Fibroblast of skin of abdomen (primary cell): ENCODE data around the gene PATZ1.

Experiments
- DNase-seq: peaks from one replicate; pipeline ENCODE4 v3.0.0-alpha.2; 2013

PATZ1 gene

DNA sequence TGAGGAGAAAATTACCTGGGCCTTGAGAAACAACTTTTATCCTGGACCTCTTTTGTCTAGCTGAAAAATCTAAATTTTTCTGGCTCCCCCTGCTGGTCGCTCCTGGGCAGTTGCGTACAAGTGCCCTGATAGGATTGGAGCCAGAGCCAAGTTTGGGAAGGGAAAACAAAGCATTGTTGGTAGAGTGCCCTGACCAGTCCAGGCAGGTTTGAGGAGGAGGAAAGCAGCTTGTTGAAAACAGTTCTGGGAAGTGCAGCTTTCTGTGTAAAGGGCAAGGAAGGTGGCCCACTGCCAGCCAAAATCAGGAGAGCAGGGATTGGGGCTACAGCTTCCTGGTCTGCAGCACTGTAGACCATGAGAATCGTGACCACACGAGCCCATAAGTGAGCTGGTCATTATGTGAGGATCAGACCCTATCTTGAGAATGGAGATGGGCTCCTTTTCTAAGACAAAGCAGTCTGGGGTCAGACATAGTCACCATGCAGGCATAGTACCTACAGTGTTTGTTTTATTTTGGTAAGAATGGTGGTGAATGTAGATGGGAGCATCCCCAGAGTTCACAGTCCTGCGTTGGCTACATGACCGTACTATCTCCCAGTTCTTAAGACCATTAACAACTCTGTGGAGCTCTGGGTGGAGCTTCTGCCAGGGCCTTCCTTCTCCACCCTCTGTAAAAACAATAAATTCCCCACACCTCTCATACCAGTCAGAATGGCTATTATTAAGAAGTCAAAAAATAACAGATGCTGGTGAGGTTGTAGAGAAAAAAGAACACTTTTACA, 32.6 kb downstream of the PATZ1 start:
- DNase-seq: peak; percentile 45

DNA sequence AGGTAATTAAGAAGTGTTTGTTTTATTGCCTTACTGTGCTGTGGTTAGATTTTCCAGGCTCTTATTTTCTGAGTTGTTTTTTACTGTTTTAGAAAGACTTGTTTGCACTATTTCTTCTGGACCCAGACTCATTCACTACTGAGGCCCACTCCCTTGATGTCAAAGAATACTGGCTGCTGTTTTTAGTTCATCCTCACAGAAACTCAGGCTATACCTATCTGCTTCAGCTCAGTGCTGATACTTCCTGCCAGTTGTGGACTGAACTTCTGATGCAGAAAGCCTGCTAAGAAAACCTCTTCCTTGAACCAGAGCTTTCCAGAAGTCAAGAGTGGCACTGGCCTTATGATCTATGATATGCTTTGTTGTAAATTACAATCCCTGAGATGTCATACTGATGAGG, 38.0 kb downstream of the PATZ1 start:
- no peak for DNase-seq

DNA sequence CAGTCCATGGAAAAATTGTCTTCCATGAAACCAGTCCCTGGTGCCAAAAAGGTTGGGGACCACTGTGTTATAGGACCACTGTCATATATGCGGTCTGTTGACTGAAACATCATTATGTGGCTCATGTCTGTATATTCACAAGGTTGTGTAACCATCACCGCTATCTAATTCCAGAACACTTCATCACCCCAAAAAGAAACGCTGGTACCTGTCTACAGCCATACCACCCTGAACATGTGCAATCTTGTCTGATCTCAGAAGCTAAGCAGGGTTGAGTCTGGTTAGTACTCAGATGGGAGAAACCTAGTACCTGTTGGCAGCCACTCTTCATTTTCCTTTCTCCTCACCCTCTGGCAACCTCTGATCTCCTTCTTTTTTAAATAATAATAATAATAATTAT, 41.0 kb downstream of the PATZ1 start:
- no peak for DNase-seq

DNA sequence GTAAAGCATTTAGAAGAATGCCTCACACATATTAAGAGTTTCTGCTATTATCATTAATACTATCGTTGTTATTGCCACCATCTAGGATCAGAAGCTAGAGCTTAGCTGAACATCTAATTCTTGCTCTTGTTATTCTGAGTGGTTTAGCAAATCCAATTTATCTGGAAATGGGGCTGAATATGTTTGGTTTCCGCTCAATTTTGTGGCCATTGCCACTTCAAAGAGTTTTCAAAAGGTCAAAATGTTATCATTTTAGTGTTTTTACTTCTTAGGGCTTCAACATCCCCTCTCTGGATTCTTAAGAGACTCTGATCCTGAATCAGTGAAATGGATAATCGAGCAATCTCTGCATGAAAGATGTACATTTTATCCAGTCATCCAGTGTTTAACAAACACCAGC, 43.6 kb downstream of the PATZ1 start:
- no peak for DNase-seq

DNA sequence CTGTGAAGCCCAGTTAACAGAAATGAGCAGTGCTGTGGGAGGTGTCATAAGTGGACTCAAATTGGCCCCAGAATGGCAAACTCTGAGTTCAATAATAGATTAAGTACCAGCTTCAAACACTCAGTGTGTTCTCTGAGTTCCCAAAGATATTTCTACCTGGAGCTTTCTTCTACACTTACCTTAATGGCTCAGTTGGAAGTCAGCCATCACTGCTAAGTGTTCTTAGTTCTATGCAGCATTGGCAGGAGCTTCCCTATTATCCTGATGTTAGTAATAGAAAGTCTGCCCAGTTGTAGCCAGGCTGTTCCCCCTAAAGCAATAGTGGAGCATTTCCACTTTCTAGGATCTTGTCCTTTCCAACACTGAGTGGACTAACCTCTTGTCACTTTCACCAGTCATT, 44.1 kb downstream of the PATZ1 start:
- no peak for DNase-seq

DNA sequence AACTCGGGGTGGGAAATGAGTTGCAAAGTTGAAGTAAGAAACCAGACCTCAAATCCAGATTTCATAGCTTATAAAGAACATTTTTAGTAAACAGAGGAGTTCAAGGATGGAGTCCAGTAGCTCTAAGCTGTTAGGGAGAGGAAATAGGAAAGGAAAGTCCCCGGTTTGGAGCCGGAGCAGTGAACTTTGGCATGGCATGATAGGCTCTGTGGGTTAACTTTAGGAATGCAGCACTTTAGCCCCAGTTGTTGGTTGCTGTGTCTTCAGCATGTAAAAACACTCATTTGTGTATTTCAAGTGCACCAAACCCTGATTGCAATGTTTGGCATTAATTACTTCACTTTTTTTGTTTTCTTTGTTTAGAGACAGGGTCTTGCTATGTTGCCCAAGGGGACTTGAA, 45.2 kb downstream of the PATZ1 start:
- DNase-seq: no peak

DNA sequence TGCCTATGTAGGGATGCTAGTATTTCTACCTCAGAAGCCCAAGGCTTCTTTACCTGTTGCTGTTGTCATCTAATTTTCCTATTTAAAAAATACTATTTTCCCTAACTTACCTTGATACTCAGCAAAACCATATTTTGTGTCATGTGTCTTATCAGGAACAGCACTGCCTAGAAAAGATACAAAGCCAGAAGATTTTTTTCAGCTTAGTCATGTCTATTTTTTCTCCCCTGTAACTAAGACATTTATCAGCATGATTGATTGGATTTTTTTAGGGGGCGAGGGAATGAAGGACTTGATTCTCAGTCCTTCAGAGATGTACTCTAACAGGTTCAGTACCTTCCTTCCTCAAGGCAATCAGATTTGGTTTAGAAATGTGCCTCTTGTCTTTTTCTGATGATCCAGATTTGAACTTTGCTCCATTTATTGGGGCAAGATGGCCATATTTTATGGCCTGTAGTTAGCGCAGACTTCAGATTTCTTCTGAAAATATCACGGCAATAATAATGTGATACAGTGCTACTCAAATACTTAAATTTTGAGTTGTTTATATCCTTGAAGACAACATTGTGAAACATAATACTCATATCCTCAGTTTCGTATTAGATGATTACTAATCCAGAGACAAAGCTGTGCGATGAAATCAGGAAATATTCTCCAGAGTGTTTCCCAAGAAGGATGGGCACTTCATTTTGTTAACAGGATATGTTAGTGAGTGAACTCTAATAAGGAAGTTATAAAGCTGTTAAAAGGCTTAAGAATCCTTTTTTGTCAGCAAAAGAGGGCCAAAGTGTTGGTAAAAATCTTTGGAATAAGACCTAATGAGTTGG, 50.1 kb downstream of the PATZ1 start:
- DNase-seq: peak; percentile 24

DNA sequence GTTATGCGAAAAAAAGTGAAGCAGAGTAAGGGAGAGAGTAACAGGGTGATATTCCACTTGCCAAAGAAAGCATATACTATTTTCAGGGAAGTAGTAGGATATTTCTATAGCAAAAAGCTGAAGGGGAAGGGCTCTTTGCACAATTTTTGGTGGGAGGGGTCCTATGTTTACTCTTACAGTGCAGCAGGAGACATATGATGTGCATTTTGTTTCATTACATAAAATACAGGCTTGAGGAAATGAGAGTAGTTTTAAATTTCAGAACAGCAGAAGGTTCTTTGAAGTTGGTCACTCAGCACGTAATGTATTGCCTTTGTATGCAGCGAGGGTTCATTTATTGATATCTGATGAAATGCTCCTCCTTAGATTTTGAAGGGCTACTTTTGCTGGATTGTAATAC, 50.8 kb downstream of the PATZ1 start:
- DNase-seq: no peak

DNA sequence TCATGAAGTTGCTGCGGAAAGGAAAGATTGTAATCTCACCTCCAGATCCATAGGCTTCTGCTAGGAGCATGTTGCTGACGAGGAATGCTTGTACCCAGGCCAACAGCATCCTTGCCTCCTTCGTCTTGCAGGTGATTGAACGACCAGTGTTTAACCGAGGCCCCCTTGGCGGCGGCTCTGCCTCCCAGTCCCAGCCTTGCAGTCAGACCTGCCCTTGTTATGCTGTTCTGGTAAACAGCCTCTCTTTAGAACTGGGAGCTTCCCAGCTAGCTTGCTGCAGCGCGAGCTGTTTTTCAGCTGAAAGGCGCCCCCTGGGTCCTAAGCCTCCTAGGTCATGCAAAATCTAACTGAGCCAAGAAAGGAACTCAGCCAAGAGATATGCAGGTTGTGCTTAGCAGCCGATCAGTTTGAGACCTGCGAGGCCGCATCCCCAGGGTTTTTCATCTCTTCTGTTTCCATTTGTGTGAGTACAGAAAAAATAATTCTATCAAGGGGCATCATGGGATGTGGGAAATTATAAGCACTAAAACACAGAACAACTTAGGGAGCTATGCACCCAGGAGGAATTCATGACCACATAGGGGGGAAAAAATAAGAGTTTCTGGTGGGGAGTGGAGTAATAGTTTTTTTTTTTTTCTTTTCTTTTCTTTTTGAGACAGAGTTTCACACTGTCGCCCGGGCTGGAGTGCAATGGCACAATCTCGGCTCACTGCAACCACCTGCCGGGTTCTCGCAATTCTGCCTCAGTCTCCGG, 53.7 kb downstream of the PATZ1 start, which contains the start of gene PIK3IP1:
Gene PIK3IP1, minus strand, starts transcription at position 253 of the 754 bp plus-strand sequence. Its CDS starts 144 bp downstream, at position 109.
- DNase-seq: peak; percentile 76

DNA sequence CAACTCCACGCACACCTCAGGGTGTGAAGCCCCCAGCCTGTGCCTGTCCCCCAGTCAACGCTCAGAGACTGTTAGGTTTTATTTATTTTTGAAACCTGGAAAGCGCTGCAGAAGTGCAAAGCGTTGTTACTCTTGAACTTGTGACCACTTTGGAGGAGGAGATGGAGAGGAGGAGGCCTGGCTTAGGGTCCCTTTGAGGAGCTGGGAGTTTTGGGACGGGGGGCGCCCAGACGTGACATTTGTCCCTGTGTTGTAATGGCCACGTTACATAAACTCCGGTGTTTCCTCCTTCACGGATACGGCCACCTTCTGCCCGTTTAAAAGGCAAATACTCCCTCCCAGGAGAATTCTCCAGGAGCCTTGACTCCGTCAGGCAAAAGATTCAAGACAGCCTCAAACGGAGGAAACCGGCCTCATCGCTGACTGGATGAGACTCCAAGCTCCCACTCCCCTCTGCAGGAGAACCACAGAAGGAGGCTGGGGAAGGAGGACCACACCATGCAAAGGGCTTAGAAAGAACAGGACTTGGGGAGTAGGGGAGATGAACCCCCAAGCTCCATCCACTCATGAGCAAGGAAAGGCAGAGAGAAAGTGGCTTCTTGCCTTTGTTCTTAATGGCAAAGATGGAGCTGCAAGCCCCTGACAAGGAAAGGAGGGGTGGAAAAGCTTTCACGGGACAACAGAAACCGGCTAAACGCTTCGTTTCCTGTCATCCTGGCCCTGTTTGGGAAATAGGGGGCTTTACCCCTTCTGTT, 54.5 kb downstream of the PATZ1 start:
- DNase-seq: no peak

DNA sequence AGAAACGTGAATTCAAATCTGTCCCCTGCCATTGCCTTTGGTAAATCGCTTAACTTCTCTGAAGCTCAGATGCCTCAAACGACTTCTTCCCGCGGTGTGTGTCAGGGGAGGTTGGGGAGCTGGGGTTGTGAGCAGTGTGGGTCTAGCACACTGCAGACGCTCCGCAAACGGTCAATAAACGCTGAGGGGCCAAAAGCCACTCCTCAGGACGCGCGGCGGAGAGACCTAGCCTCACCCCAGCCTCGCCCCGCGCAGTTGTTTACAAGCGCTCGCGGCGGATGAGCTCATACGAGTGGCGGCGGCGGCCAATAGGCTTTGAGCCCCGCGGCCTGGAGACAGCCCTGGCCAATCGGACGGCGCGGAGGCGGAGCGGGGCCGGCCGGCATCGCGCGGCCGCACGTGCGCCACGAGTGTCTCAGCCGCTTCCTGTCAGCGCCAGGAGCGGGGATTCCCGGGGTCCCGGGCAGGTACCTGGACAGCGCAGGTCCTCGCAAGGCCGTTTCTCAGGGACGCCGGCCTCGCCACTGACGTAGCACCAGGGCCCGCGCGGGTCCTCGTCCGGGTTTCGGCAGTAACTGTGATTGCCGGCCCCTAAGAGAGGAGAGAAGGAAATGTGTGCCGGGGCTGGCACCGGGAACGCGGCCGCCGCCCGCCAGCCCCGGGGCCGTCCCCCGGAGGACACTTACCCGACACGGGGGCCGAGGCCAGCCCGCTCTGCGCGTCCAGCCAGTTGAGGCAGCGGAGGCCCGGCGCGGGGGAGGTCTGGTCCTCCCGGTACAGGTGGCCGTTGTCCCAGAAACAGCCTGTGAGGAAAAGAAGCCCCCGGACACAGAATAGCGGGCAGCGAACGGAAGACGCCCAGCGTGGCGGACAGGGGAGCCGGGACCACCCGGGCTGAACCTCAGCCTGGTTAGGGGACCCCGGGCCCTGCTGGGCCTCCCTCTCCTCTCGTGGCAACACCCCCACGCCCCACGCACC, 55.4 kb downstream of the PATZ1 start:
- peak; percentile 86 for DNase-seq

DNA sequence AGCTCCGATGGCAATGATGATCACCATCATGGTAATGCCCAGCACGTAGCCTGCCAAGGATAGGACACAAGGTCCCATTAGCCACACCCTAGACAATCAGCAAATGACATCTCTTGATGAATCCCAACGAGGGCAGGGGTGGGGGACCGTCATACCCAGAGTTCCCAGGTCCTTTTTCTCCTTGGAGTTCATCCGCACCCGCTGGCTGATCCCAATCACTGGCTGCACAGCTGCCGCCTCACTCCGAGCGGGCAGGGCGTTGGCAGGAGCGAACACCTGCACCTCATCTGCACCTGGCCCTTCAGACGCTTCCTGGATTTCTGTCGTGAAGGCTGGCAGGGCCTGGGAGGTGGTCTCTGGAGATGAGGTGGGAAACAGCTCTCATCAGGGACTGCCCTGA, 56.8 kb downstream of the PATZ1 start:
- DNase-seq: no peak

DNA sequence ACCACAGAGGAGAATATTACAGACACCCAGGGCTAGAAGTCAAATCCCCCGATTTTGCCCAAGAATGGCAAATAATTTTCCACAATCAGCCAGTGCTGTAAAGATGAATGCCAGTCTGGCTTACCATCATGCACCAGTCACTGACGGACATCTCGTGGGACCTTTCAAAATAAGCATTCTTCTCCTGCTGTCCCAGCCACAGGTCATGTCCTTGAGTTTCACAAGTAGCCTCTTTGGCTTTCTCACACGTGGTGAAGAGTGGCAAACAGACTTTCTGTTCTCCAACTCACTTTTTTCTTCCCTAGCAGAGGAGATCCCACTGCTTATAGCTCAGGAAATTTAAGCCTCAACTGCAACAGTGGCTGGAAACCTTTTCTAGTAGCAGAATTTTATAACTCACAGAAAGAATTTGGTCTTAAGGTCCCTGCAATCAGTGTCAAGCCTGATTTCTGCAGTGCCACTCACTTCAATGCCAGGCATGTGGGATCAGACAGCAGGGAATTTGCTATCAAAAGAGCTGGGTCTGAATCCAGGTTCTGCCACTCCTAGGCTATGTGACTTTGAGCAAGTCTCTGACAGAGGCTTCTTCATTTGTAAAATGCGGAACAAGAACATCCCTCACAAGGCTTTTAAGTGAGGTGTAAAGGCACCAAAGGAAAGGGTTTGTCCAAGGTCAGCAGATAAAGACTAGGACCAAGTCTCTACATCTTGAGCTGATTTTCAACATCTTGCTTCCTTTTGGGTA, 57.5 kb downstream of the PATZ1 start:
- DNase-seq: no peak

DNA sequence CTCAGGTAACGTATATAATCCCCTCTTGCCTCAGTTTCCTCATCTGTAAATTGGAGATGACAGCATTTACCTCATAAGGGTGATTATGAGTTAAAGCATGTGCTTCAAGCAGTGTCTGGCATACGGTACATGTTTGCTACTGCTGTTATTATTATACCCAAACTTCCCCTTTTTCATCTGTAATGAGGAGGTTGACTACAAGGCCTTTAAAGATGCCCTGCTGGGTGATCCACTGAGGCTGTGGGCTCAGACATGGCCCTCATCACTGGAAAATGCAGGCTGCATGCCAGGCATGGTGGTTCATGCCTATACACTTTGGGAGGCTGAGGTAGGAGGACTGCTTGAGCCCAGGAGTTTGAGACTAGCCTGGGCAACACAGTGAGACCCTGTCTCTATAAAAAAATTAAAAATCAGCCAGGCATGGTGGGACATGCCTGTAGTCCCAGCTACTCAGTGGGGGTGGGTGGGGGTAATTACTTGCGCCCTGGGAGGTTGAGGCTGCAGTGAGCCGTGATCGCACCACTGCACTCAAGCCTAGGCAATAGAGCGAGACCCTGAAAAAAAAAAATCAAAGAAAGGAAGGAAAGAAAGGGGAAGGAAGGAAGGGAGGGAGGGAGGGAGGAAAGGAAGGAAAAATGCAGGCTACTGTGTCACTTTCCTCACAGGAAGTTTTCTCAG, 58.2 kb downstream of the PATZ1 start:
- no peak for DNase-seq

DNA sequence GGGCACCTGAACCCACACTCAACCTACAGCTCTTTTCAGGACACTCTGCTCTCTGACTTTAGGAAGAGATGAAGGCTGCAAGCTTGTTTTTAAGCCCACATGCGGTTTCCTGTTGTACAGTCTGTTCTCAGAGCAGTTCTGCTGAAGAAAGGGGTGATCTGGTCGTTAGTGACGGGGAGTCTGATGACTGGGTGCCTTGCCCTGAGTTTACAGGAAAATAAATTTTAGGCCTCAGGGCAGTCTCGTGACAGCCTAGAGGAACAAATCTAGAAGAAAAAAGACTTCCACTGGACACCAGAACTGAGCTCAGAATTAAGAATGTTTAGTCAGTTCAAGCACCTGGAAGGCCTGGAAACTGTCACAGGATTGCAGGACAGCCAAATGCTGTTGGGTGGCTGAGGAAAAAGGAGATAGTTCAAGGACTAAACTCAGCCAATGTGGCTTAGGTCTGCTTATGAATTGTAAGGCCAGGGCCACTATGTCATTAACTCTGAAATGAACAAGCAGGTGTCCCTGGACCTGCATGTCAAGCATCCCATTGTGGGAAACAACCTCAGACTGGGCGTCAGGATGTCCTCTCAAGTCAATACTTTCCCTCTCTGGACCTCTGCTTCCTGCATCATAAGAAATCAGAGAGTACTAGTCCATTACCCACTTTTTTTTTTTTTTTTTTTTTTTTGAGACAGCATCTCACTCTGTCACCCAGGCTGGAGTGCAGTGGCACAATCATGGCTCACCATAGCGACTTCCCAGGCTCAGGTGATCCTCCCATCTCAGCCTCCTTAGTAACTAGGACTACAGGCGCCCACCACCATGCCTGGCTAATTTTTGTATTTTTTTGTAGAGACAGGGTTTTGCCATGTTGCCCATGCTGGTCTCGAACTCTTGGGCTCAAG, 59.5 kb downstream of the PATZ1 start:
- DNase-seq: no peak

DNA sequence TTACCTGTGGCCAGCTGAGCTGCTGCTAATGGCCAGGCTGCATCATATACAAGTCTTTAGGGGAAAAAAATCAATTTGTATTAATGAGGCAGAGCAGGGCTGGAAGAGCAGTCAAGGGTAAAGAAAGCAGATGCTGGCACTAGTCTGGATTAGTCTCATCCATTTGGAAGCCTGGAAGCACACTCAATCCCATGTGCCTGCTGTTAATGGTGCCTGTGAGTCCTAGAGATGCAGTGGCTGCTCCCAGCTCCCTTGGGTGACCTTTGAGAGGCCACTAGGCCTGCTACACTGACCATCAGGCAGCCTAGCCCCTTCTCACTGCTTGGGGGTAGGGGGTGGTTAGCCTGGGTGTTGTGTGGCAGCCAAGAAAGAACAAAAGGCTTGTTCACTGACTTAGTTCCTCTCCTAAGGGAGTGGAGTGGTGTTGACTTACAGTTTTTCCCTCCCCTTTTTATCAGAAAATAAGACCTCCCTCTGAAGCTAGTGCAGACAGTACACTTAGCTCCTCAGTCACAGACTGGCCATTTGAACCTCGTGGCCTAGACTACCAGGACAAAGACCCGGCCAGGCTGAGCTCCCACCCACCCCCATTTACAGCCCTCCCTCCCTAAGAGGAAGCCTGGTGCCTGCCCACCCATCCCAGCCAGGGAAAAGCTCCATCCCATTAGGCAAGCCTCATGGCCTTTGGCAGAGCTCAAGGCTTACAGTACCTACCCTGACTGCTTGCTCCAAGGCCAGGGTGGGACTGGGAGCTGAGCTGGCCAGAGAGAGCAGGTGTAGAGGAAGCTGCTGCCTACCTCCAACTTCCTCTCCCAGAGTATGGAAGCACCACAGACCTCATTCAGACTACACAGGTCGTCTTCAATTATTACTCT, 61.6 kb downstream of the PATZ1 start:
- DNase-seq: no peak

DNA sequence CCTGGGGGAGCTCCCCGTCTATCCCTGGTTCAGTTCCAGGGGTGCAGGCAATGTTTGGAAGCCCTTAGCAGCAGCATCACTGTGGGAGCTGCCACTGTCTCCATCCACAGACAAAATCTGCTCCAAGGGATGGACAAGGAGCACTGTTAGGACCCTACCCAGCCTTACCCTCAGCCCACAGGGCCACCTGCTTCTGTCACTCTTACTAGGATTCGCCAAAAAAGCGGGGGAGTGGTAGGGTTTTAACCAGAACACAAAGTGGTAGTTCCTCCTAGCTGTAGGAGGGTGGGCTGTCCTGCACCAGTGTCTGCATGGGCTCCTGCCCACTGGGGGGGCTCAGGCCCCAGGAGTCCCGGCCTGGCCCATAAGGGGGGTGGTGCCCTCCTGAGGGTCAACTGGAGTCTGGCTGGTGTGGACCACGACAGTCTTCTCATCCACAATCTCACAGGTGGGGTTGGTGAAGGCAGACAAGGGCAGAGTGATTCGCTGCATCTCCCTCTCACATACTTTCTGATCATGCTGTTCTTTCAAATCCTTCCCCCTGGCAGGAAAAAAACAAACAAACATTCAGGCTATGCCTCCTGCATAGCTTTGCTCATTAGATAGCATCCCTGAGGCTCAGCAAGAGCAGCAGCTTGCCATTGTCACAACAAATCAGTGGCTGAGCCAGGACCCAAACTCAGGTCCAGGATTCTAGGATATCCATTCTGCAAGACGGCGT, 63.2 kb downstream of the PATZ1 start:
- DNase-seq: no peak
